SK-N-SH (cell line): ENCODE data around the gene XPO1. TPM values are rescaled to one million over a fixed set of nuclear protein-coding genes. Genes with fewer than 3 reads are reported as not detected.

ENCODE experiments used
- CTCF ChIA-PET: fragments of 300-600, 350-600 bp; formaldehyde crosslinking; extraction: SDS; loops from one replicate; lab custom pipeline; 2021; lab: Yijun Ruan, JAX
- POLR2A ChIA-PET: fragments of 350-600 bp; sonication (Branson Sonifier 250); formaldehyde crosslinking; extraction: SDS; loops from one replicate; lab custom pipeline; 2020; ENCODE audit warnings: antibody characterized with exemption, inconsistent platforms; lab: Yijun Ruan, JAX
- DNase-seq: peaks from one replicate; pipeline ENCODE4 v3.0.0; 2012
- H2AFZ ChIP-seq: fragments of 200-600 bp; sonication (generic); 2 replicates; pipeline ENCODE4 v1.8.1; 2016; ENCODE audit warnings: antibody characterized with exemption, mild to moderate bottlenecking, low read depth
- H3F3A ChIP-seq: fragments of 200-600 bp; sonication (generic); replicated peaks from 2 replicates; pipeline ENCODE3; 2016; ENCODE audit warnings: antibody characterized with exemption, mild to moderate bottlenecking; ENCODE audit not compliant: insufficient read depth
- H3K27ac ChIP-seq, 2 experiments: fragments of 200-500 bp in 1 of 2; fragments of 200-600 bp in 1 of 2; sonication (Bioruptor generic) in 1 of 2; sonication (generic), shearing (Covaris generic) in 1 of 2; 2 replicates each; pipeline versions ENCODE4 v1.5.1 to v1.6.1; 2014 to 2016; ENCODE audit warnings: low read depth in 2 of 2, inconsistent platforms in 1 of 2, low read length in 1 of 2, mild to moderate bottlenecking in 1 of 2, mixed read lengths in 1 of 2
- H3K27me3 ChIP-seq: fragments of 200-600 bp; sonication (generic), shearing (Covaris generic); 2 replicates; pipeline ENCODE4 v1.6.1; 2016; ENCODE audit warnings: mixed run types; ENCODE audit not compliant: insufficient read depth
- H3K36me3 ChIP-seq, 2 experiments: fragments of 200-500 bp in 1 of 2; fragments of 200-600 bp in 1 of 2; sonication (Bioruptor generic) in 1 of 2; sonication (generic) in 1 of 2; replicated peaks in 1 of 2; 2 replicates each; pipeline versions ENCODE3 to v1.5.1; 2014 to 2016; ENCODE audit warnings: low read length in 1 of 2, mild to moderate bottlenecking in 1 of 2; ENCODE audit not compliant: insufficient read depth in 2 of 2, control insufficient read depth in 1 of 2
- H3K4me1 ChIP-seq, 2 experiments: fragments of 200-500 bp in 1 of 2; fragments of 200-600 bp in 1 of 2; sonication (Bioruptor generic) in 1 of 2; sonication (generic), shearing (Covaris generic) in 1 of 2; 2 replicates each; pipeline versions ENCODE4 v1.5.1 to v1.6.1; 2014 to 2016; ENCODE audit warnings: low read depth in 1 of 2, low read length in 1 of 2, mixed run types in 1 of 2; ENCODE audit not compliant: insufficient read depth in 2 of 2, control insufficient read depth in 1 of 2
- H3K4me2 ChIP-seq: fragments of 200-600 bp; sonication (generic), shearing (Covaris generic); 2 replicates; pipeline ENCODE4 v1.6.1; 2017; ENCODE audit warnings: mixed run types
- H3K4me3 ChIP-seq, 2 experiments: fragments of 200-500 bp in 1 of 2; fragments of 200-600 bp in 1 of 2; sonication (Bioruptor generic) in 1 of 2; sonication (generic), shearing (Covaris generic) in 1 of 2; 2 replicates each; pipeline versions ENCODE4 v1.5.1 to v1.8.1; 2014 to 2016; ENCODE audit warnings: low read depth in 2 of 2, inconsistent platforms in 1 of 2, low read length in 1 of 2, mild to moderate bottlenecking in 1 of 2, mixed read lengths in 1 of 2, moderate library complexity in 1 of 2
- H3K79me2 ChIP-seq: fragments of 200-600 bp; sonication (generic); 2 replicates; pipeline ENCODE4 v1.8.1; 2017; ENCODE audit warnings: mild to moderate bottlenecking; ENCODE audit not compliant: insufficient read depth
- H3K9ac ChIP-seq: fragments of 200-600 bp; sonication (generic); 2 replicates; pipeline ENCODE4 v1.6.1; 2017; ENCODE audit warnings: mixed run types
- H3K9me2 ChIP-seq: fragments of 200-600 bp; sonication (generic); 2 replicates; pipeline ENCODE4 v1.6.1; 2017; ENCODE audit warnings: mixed run types
- H3K9me3 ChIP-seq: fragments of 200-600 bp; sonication (generic); 2 replicates; pipeline ENCODE4 v1.6.1; 2017; ENCODE audit warnings: mixed run types, mild to moderate bottlenecking, moderate library complexity
- H4K20me1 ChIP-seq: fragments of 200-600 bp; sonication (generic); 2 replicates; pipeline ENCODE4 v1.6.1; 2017; ENCODE audit warnings: mild to moderate bottlenecking, mixed run types; ENCODE audit not compliant: insufficient read depth
- ELF1 ChIP-seq: IDR thresholded peaks from 2 replicates; pipeline ENCODE4 v1.4.0; 2012
- EZH2phosphoT487 ChIP-seq: fragments of 200-600 bp; sonication (generic); IDR thresholded peaks from 2 replicates; pipeline ENCODE4 v1.6.1; 2017; ENCODE audit warnings: low read depth, mixed run types, mild to moderate bottlenecking, antibody characterized with exemption, moderate library complexity, borderline replicate concordance
- FOXJ3 ChIP-seq: sonication (generic); formaldehyde crosslinking; IDR thresholded peaks from 2 replicates; pipeline ENCODE4 v1.5.1; 2020; ENCODE audit warnings: mild to moderate bottlenecking, missing genetic modification reagents
- MXI1 ChIP-seq: IDR thresholded peaks from 2 replicates; pipeline ENCODE4 v1.6.1; 2012; ENCODE audit warnings: mild to moderate bottlenecking, low read depth, low read length, improper control_type of control experiment
- NRF1 ChIP-seq: IDR thresholded peaks from 2 replicates; pipeline ENCODE4 v1.6.1; 2012; ENCODE audit warnings: low read depth, mild to moderate bottlenecking, low read length
- RAD21 ChIP-seq: IDR thresholded peaks from 2 replicates; pipeline ENCODE4 v1.6.1; 2012; ENCODE audit warnings: mild to moderate bottlenecking, low read length
- RFX5 ChIP-seq: IDR thresholded peaks from 2 replicates; pipeline ENCODE4 v1.6.1; 2012; ENCODE audit warnings: mild to moderate bottlenecking, improper control_type of control experiment, low read length
- RXRA ChIP-seq: IDR thresholded peaks from 2 replicates; pipeline ENCODE4 v1.4.0; 2012; ENCODE audit warnings: low read depth, mild to moderate bottlenecking, borderline replicate concordance
- TAF1 ChIP-seq: IDR thresholded peaks from 2 replicates; pipeline ENCODE4 v1.6.1; 2012; ENCODE audit warnings: low read depth, mild to moderate bottlenecking, low read length, moderate library complexity, borderline replicate concordance
- TEAD4 ChIP-seq: IDR thresholded peaks from 2 replicates; pipeline ENCODE4 v1.4.0; 2012; ENCODE audit warnings: mild to moderate bottlenecking, borderline replicate concordance; ENCODE audit not compliant: insufficient read depth
- WGBS: methylation state at CpG from one replicate; pipeline ENCODE4 v1.1.6; 2017; ENCODE audit warnings: low lambda C conversion rate; 5-methylcytosine and 5-hydroxymethylcytosine counted together
- polyA plus RNA-seq, 3 experiments: library from polyadenylated mRNA; depleted of rRNA; stranded (reverse); fragments of >200 nt; gene quantifications; 2 replicates each; pipeline ENCODE4 v1.2.3, GENCODE V29; 2012
- TF ChIP-seq, protein P1 (sequence below): IDR thresholded peaks from 2 replicates; pipeline ENCODE4; 2012
- TF ChIP-seq, protein P2 (sequence below): IDR thresholded peaks from 2 replicates; pipeline ENCODE4 v1.6.1; 2012; ENCODE audit warnings: mild to moderate bottlenecking, low read depth, low read length, moderate library complexity
- TF ChIP-seq, protein P3 (sequence below): IDR thresholded peaks from 2 replicates; pipeline ENCODE4 v1.4.0; 2012; ENCODE audit warnings: low read depth, borderline replicate concordance
- TF ChIP-seq, protein P4 (sequence below): fragments of 150-350 bp; IDR thresholded peaks from 2 replicates; pipeline ENCODE4 v1.6.1; 2016; ENCODE audit warnings: mild to moderate bottlenecking, low read depth, low read length

XPO1 gene
- polyA plus RNA-seq, 1 of the 3 experiments (the other 2 are of a cell fraction): 61.0 TPM

DNA sequence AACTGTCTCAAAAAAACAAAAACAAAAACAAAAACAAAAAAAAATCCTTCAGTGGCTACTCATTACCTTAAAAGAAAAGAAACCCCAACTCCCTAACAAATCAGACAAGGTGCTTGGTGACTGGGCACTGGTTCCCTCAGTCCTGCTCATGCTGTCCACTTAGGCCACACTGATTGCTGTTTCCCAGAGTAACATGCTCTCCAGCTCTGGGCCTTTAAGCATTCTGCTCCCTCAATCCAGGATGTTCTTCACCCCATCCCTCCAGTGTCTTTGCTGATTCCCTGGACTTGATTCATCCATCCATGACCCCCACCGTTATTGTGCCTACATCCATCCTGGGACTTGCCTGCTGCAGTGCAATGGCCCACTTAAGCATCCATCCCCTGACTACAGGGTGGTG, 16.4 kb upstream of the XPO1 start:
- POLR2A ChIA-PET: no interaction called here
- Histone ChIP-seq H3K36me3 (no peaks in the 10 kb centered on the region), H3K9ac (no peak overlapping the region)

DNA sequence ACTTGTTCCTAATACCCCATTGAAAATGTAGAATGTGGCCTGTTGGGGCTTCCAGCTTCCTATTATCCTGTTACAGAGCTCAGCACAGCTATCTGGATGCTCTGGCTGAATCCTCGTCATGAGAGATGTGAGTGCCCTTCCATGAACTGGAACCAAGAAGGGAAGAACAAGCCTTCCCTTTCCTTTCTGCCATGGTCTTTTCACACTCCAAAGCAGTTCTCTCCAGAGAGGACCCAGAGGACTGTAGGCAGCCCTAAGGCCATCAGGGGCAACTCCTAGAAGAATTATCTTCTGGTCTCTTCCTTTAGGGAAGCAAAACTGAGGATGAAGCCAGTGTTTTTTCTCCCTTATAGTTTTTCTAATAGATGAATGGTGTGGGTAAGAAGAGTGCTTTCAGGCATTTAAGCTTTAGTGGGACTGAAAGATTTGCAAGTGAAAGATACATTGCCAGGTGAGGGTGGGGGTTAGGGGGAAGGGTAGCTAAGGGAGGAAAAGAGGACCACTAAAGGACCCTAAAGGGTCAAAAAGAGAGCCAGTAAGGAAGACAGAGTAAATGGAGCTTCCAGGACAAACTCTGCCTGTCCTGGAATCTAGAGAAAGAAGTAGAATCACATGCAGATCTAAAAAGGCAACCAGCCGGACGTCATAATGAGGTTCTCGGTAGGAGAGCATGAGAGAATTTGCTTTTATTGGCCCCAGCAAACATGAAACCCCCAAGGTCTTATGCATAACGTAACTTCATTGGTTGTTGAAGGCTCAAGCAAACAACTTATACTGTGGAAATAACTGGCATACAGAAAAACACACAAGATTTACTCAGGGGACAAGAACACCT, 12.4 kb upstream of the XPO1 start:
- ChIA-PET CTCF (no interaction called here), POLR2A (no interaction called here)
- Histone ChIP-seq H3K4me1 (no peaks in the 10 kb centered on the region), H4K20me1 (no peaks in the 10 kb centered on the region), H3K4me2 (no peak overlapping the region), H3K4me3 (no peak overlapping the region), H3F3A (no peaks in the 10 kb centered on the region), H3K36me3 (no peaks in the 10 kb centered on the region), H3K27ac (no peak overlapping the region), H3K9ac (no peak overlapping the region)
- 72% methylated on average over 5 of the region's 5 CpGs for WGBS
- DNase-seq: no peak
- TF ChIP-seq RXRA (no peak), ELF1 (no peak), FOXJ3 (CRISPR knock-in tag) (no peak), TEAD4 (no peak), EZH2phosphoT487 (no peak), NRF1 (no peak)
- TF ChIP-seq, protein P1, sequence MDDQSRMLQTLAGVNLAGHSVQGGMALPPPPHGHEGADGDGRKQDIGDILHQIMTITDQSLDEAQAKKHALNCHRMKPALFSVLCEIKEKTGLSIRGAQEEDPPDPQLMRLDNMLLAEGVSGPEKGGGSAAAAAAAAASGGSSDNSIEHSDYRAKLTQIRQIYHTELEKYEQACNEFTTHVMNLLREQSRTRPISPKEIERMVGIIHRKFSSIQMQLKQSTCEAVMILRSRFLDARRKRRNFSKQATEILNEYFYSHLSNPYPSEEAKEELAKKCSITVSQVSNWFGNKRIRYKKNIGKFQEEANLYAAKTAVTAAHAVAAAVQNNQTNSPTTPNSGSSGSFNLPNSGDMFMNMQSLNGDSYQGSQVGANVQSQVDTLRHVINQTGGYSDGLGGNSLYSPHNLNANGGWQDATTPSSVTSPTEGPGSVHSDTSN: no peak
- TF ChIP-seq, all 33 proteins: peak for 0
- no peaks in the 10 kb centered on the region for H3K9me3 ChIP-seq
- no peaks in the 10 kb centered on the region for H3K9me2 ChIP-seq
- H2AFZ ChIP-seq: no peak overlapping the region
- no peaks in the 10 kb centered on the region; the same call in 1 of the 2 replicates for H3K27me3 ChIP-seq
- H3K79me2 ChIP-seq: no peaks in the 10 kb centered on the region

More for the DNA sequence above, 16.4 kb upstream of the XPO1 start:
- TF ChIP-seq, protein P2, sequence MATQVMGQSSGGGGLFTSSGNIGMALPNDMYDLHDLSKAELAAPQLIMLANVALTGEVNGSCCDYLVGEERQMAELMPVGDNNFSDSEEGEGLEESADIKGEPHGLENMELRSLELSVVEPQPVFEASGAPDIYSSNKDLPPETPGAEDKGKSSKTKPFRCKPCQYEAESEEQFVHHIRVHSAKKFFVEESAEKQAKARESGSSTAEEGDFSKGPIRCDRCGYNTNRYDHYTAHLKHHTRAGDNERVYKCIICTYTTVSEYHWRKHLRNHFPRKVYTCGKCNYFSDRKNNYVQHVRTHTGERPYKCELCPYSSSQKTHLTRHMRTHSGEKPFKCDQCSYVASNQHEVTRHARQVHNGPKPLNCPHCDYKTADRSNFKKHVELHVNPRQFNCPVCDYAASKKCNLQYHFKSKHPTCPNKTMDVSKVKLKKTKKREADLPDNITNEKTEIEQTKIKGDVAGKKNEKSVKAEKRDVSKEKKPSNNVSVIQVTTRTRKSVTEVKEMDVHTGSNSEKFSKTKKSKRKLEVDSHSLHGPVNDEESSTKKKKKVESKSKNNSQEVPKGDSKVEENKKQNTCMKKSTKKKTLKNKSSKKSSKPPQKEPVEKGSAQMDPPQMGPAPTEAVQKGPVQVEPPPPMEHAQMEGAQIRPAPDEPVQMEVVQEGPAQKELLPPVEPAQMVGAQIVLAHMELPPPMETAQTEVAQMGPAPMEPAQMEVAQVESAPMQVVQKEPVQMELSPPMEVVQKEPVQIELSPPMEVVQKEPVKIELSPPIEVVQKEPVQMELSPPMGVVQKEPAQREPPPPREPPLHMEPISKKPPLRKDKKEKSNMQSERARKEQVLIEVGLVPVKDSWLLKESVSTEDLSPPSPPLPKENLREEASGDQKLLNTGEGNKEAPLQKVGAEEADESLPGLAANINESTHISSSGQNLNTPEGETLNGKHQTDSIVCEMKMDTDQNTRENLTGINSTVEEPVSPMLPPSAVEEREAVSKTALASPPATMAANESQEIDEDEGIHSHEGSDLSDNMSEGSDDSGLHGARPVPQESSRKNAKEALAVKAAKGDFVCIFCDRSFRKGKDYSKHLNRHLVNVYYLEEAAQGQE: no peak
- TF ChIP-seq RFX5 (no peak), TAF1 (no peak), RAD21 (no peak), MXI1 (no peak), EZH2phosphoT487 (no peak)
- TF ChIP-seq, protein P3, sequence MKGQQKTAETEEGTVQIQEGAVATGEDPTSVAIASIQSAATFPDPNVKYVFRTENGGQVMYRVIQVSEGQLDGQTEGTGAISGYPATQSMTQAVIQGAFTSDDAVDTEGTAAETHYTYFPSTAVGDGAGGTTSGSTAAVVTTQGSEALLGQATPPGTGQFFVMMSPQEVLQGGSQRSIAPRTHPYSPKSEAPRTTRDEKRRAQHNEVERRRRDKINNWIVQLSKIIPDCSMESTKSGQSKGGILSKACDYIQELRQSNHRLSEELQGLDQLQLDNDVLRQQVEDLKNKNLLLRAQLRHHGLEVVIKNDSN: no peak
- TF ChIP-seq, protein P4, sequence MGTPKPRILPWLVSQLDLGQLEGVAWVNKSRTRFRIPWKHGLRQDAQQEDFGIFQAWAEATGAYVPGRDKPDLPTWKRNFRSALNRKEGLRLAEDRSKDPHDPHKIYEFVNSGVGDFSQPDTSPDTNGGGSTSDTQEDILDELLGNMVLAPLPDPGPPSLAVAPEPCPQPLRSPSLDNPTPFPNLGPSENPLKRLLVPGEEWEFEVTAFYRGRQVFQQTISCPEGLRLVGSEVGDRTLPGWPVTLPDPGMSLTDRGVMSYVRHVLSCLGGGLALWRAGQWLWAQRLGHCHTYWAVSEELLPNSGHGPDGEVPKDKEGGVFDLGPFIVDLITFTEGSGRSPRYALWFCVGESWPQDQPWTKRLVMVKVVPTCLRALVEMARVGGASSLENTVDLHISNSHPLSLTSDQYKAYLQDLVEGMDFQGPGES: no peak
- TF ChIP-seq, all 33 proteins: peak for 0
- no peaks in the 10 kb centered on the region for H3K79me2 ChIP-seq
- no peak overlapping the region for H3K4me2 ChIP-seq
- H3K9me2 ChIP-seq: no peaks in the 10 kb centered on the region
- WGBS: 85% methylated on average over 1 of the region's 1 CpG
- H3K4me3 ChIP-seq: no peak overlapping the region
- H3K4me1 ChIP-seq: no peaks in the 10 kb centered on the region
- no peaks in the 10 kb centered on the region for H4K20me1 ChIP-seq
- H3K27ac ChIP-seq: no peak overlapping the region
- no peaks in the 10 kb centered on the region; the same call in 1 of the 2 replicates for H3K27me3 ChIP-seq
- no peak overlapping the region for H2AFZ ChIP-seq
- no peak for DNase-seq
- CTCF ChIA-PET: no interaction called here
- H3K9me3 ChIP-seq: no peaks in the 10 kb centered on the region
- H3F3A ChIP-seq: no peaks in the 10 kb centered on the region
